ENCODE measurements around the gene CUX1.

The CUX1 gene

DNA sequence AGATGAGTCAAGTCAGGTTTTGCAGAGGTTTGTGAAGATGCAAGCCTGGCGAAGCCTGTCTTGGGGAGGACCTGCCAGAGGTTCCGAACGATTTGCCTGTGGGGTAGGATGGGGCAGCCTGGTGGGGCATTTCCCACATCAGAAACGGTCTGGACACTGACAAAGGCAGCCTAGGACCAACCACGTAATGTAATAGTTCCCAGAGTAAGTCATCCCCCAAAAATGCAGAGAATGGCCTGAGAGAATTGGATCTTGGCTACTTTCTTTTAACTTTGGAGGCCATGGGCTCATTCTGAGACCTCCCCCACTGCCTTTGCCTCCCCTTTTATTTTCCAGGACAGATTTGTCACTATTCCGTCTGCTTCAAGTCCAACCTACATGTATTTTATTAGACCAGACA lies 300.3 kb downstream of the CUX1 start:
- no peaks in the 10 kb centered on the region; the same call in 1 of the 2 replicates for H4K20me1 ChIP-seq (ENCODE audit: insufficient read depth, low read length)
- DNase-seq = no peak

DNA sequence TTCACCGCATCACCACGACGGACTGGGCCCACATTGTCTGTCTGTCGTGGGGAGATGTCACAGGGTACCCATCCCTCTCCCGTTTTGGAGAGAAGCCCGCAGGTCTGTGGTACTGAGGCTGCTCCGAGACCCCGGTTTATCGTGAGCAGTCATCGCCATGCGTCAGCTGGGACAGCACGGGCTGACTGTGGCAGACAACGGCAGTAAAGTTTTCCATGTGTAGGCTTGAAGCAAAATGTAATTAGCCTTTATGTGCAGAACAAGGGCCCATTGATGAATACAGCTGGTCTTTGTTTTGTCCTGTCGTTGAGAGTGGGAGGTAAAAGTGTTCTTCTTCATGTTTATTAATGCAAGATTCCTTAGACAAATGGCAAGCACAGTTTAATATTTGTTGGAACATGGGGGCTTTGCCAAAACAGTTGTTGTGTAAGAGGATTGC lies 301.8 kb downstream of the CUX1 start:
- DNase-seq (no peak), ATAC-seq (ENCODE audit: insufficient read depth, low read depth) (no peak)
- Histone ChIP-seq H3K36me3 (ENCODE audit: insufficient read depth, low read length) (peaks cover 70% of the 10 kb centered on the region), H3K27me3 (ENCODE audit: insufficient read depth, low read length, poor library complexity) (no peaks in the 10 kb centered on the region), H3K79me2 (ENCODE audit: insufficient read depth, low read length) (no peaks in the 10 kb centered on the region; the same call in 1 of the 2 replicates), H3K9me3 (ENCODE audit: insufficient read depth, low read length, severe bottlenecking) (no peaks in the 10 kb centered on the region), H3K4me2 (ENCODE audit: insufficient read depth, low read length) (no peak overlapping the region), H3K4me1 (ENCODE audit: insufficient read depth, low read length) (peaks cover 19% of the 10 kb centered on the region), H3K27ac (ENCODE audit: low read length) (no peak overlapping the region), H2AFZ (ENCODE audit: low read depth, low read length) (no peak overlapping the region), H3K4me3 (ENCODE audit: low read depth in 1 of 2, low read length in 2 of 2) (no peak overlapping the region), H3K9ac (ENCODE audit: low read depth, low read length) (no peak overlapping the region), H4K20me1 (ENCODE audit: insufficient read depth, low read length) (no peaks in the 10 kb centered on the region; the same call in 1 of the 2 replicates)
- no peak for TF ChIP-seq EZH2 (IDR thresholded peaks at IDR 0.05; ENCODE audit: borderline replicate concordance, low read depth, low read length, severe bottlenecking)
- TF ChIP-seq, protein P1, sequence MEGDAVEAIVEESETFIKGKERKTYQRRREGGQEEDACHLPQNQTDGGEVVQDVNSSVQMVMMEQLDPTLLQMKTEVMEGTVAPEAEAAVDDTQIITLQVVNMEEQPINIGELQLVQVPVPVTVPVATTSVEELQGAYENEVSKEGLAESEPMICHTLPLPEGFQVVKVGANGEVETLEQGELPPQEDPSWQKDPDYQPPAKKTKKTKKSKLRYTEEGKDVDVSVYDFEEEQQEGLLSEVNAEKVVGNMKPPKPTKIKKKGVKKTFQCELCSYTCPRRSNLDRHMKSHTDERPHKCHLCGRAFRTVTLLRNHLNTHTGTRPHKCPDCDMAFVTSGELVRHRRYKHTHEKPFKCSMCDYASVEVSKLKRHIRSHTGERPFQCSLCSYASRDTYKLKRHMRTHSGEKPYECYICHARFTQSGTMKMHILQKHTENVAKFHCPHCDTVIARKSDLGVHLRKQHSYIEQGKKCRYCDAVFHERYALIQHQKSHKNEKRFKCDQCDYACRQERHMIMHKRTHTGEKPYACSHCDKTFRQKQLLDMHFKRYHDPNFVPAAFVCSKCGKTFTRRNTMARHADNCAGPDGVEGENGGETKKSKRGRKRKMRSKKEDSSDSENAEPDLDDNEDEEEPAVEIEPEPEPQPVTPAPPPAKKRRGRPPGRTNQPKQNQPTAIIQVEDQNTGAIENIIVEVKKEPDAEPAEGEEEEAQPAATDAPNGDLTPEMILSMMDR (IDR thresholded peaks at IDR 0.05; ENCODE audit: borderline replicate concordance, extremely low read depth, low read length, poor library complexity, severe bottlenecking) = no peak

More for the DNA sequence above, 300.3 kb downstream of the CUX1 start:
- Histone ChIP-seq H3K27ac (ENCODE audit: low read length) (no peak overlapping the region), H3K4me3 (ENCODE audit: low read depth in 1 of 2, low read length in 2 of 2) (no peak overlapping the region), H3K4me1 (ENCODE audit: insufficient read depth, low read length) (peaks cover 19% of the 10 kb centered on the region), H3K4me2 (ENCODE audit: insufficient read depth, low read length) (no peak overlapping the region), H3K27me3 (ENCODE audit: insufficient read depth, low read length, poor library complexity) (no peaks in the 10 kb centered on the region), H3K9me3 (ENCODE audit: insufficient read depth, low read length, severe bottlenecking) (no peaks in the 10 kb centered on the region), H3K36me3 (ENCODE audit: insufficient read depth, low read length) (peaks cover 73% of the 10 kb centered on the region), H3K9ac (ENCODE audit: low read depth, low read length) (no peak overlapping the region), H3K79me2 (ENCODE audit: insufficient read depth, low read length) (no peaks in the 10 kb centered on the region; the same call in 1 of the 2 replicates), H2AFZ (ENCODE audit: low read depth, low read length) (no peak overlapping the region)
- TF ChIP-seq, protein P1 (IDR thresholded peaks at IDR 0.05; ENCODE audit: borderline replicate concordance, extremely low read depth, low read length, poor library complexity, severe bottlenecking) = no peak
- TF ChIP-seq EZH2 (IDR thresholded peaks at IDR 0.05; ENCODE audit: borderline replicate concordance, low read depth, low read length, severe bottlenecking) = no peak
- no peak for ATAC-seq (ENCODE audit: insufficient read depth, low read depth)

DNA sequence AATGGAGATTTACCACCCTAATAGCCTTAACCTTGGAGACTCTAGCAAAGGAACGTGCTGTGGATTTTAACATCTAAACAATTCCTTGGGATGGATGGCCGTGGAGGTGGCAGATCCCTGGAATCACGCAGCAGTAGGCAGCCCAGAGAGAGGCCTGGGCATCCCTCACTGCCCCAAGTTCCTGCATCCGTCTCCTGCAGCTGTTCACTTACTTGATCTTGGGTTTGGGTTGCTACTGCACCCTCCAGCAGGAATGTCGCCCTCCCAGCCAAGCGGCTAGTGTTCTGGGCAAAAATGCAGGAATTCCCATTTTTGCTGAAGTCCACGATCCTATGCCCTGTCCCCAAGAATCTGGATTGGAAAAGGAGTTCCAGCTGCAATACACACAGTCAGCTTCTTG lies 302.5 kb downstream of the CUX1 start:
- no peak overlapping the region for H2AFZ ChIP-seq (ENCODE audit: low read depth, low read length)
- DNase-seq = no peak
- H3K4me2 ChIP-seq (ENCODE audit: insufficient read depth, low read length) = no peak overlapping the region
- peaks cover 19% of the 10 kb centered on the region for H3K4me1 ChIP-seq (ENCODE audit: insufficient read depth, low read length)
- H4K20me1 ChIP-seq (ENCODE audit: insufficient read depth, low read length) = no peaks in the 10 kb centered on the region; the same call in 1 of the 2 replicates
- no peak overlapping the region for H3K4me3 ChIP-seq (ENCODE audit: low read depth in 1 of 2, low read length in 2 of 2)
- no peaks in the 10 kb centered on the region for H3K27me3 ChIP-seq (ENCODE audit: insufficient read depth, low read length, poor library complexity)
- H3K9ac ChIP-seq (ENCODE audit: low read depth, low read length) = no peak overlapping the region
- no peaks in the 10 kb centered on the region for H3K9me3 ChIP-seq (ENCODE audit: insufficient read depth, low read length, severe bottlenecking)
- no peak for ATAC-seq (ENCODE audit: insufficient read depth, low read depth)
- H3K27ac ChIP-seq (ENCODE audit: low read length) = peak overlapping the region; percentile 6; the same call in 1 of the 2 replicates
- H3K36me3 ChIP-seq (ENCODE audit: insufficient read depth, low read length) = peaks cover 68% of the 10 kb centered on the region
- TF ChIP-seq EZH2 (IDR thresholded peaks at IDR 0.05; ENCODE audit: borderline replicate concordance, low read depth, low read length, severe bottlenecking) = no peak
- TF ChIP-seq, protein P1 (IDR thresholded peaks at IDR 0.05; ENCODE audit: borderline replicate concordance, extremely low read depth, low read length, poor library complexity, severe bottlenecking) = no peak
- no peaks in the 10 kb centered on the region; the same call in 1 of the 2 replicates for H3K79me2 ChIP-seq (ENCODE audit: insufficient read depth, low read length)
